ENCODE data around the gene GDPD3.

The GDPD3 gene

DNA sequence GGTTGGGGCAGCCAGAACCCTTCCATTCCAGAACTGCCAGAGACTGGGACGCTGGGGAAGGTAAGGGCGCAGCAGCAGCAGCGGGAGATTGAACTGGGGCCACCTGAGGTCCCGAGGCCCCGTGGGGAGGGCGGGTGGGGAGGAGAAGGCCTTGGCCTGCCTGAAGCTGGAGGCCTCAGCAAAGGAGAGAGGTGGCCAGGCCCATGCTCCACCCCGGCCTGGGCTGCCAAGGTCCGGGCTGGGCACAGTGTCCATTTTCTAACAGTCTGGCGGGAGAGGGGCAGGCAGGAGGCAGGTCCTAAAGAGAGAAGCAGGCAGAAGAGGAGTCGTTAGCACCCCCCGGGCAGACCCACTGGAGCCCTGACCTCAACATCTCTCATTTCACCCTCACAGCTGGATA, 1.1 kb upstream of the GDPD3 start:
- peaks cover 21% of the 10 kb centered on the region for H3K4me1 ChIP-seq (ENCODE audit: control insufficient read depth, insufficient read depth, low read length, poor library complexity, severe bottlenecking)
- no peak overlapping the region for H3K4me3 ChIP-seq (ENCODE audit: insufficient read depth, low read depth, low read length, poor library complexity, severe bottlenecking)
- peaks cover 34% of the 10 kb centered on the region for H3K36me3 ChIP-seq (ENCODE audit: control insufficient read depth, insufficient read depth, low read length)
- no peaks in the 10 kb centered on the region for H3K27me3 ChIP-seq (replicated peaks; ENCODE audit: control insufficient read depth, insufficient read depth, low read length, poor library complexity, severe bottlenecking)
- no peaks in the 10 kb centered on the region for H3K9me3 ChIP-seq (ENCODE audit: control insufficient read depth, low read length)
- H3K27ac ChIP-seq (ENCODE audit: insufficient read depth, low read length, poor library complexity, severe bottlenecking): no peak overlapping the region
- DNase-seq: no peak

DNA sequence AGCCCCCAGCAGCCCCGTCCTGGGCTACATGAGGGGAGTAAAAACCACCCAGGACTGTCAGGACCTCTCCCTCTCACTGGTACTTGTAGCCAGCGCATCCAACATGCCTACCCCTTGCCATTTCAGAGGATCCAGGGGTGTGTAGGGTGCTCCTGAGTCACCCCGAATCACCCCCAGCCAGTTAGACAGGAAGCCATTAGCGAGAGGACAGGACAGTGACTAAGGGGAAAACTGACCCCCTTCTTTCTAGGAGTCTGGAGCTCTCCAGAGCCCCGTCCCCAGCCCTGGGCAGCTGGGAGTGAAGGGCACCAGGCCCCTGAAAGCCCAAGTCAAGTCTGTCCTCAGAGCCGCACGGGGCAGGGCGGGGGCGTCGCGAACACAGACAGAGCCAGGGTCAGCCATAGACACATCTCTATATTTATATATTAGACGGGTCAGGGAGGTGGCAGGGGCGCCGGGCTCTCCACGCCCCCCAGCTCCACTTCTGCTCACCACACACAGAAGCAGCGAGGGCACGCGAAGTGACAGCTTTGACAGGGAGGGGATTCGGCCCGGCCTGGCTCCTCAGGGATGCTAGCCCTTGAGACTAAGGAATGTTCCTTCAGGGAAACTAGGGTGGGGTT, 485 bp upstream of the GDPD3 start:
- Histone ChIP-seq H3K27ac (ENCODE audit: insufficient read depth, low read length, poor library complexity, severe bottlenecking) (peak overlapping the region; percentile 6), H3K9me3 (ENCODE audit: control insufficient read depth, low read length) (no peaks in the 10 kb centered on the region)

DNA sequence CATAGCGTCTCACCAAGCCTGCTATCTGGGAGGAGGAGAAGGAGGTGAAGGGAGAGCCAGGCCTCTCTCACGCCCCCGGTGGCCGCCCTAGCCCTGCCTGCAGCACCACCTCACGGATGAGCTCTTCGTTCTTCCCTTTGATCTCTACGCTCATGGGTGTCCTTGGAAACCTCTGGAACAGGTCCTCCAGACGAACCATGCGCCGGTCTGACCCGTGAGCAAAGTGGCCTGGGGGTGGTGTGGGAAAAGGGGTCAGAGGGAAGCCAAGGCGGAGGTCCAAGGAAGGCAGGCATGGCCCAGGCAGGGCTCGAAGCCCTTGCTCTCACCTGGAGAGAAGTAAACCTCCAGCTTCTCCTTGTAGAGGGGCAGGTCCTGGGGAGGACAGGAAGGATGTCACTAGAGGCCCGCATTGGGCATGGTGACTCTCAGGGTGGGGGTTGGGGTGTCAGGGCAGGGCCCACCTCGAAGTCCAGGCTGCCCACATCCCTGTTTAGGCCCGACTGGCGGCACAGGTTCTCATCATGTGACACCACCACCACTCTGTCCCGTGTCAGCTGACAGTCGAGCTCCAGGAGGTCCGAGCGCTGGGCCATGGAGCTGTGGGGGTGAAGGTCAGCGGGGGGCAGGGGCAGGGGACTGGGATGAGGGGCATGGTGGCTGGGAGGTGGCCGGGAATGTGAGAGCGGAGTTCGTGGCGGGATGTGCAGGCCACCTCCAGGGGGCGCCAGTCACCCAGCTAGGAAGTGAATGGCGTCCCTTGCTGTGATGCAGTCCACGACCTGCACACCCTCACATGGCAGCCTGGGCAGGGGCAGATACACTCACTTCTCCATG, 923 bp downstream of the GDPD3 start:
- H3K36me3 ChIP-seq (ENCODE audit: control insufficient read depth, insufficient read depth, low read length): peaks cover 30% of the 10 kb centered on the region
- peak in 2 of 3 donors; percentile 19 to 43 for DNase-seq

More for the DNA sequence above, 485 bp upstream of the GDPD3 start:
- peaks cover 31% of the 10 kb centered on the region for H3K36me3 ChIP-seq (ENCODE audit: control insufficient read depth, insufficient read depth, low read length)
- no peak for DNase-seq
- no peak overlapping the region for H3K4me3 ChIP-seq (ENCODE audit: insufficient read depth, low read depth, low read length, poor library complexity, severe bottlenecking)
- H3K27me3 ChIP-seq (replicated peaks; ENCODE audit: control insufficient read depth, insufficient read depth, low read length, poor library complexity, severe bottlenecking): no peaks in the 10 kb centered on the region
- peaks cover 21% of the 10 kb centered on the region for H3K4me1 ChIP-seq (ENCODE audit: control insufficient read depth, insufficient read depth, low read length, poor library complexity, severe bottlenecking)

DNA sequence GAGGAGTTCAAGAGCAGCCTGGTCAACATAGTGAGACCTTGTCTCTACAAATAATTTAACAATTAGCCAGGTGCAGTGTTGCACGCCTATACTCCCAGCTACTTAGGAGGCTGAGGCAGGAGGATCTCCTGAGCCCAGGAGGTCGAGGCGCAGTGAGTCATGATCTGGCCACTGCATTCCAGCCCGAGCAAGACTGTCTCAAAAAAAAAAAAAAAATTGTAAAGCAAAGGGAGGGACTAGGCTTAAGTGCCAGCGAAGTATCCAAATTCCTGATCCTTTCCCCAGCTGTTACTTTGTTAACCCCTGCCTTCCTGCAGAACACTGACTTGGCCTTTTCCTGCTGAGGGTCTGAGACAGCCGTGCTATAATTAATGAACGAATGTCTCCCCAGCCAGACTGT, 2.7 kb downstream of the GDPD3 start:
- peaks cover 19% of the 10 kb centered on the region for H3K36me3 ChIP-seq (ENCODE audit: control insufficient read depth, insufficient read depth, low read length)
- H3K4me1 ChIP-seq (ENCODE audit: control insufficient read depth, insufficient read depth, low read length, poor library complexity, severe bottlenecking): peaks cover 21% of the 10 kb centered on the region
- H3K4me3 ChIP-seq (ENCODE audit: insufficient read depth, low read depth, low read length, poor library complexity, severe bottlenecking): no peak overlapping the region
- no peak for DNase-seq
- no peaks in the 10 kb centered on the region for H3K27me3 ChIP-seq (replicated peaks; ENCODE audit: control insufficient read depth, insufficient read depth, low read length, poor library complexity, severe bottlenecking)
- H3K9me3 ChIP-seq (ENCODE audit: control insufficient read depth, low read length): no peaks in the 10 kb centered on the region
- no peak overlapping the region for H3K27ac ChIP-seq (ENCODE audit: insufficient read depth, low read length, poor library complexity, severe bottlenecking)

More for the DNA sequence above, 923 bp downstream of the GDPD3 start:
- no peak overlapping the region for H3K4me3 ChIP-seq (ENCODE audit: insufficient read depth, low read depth, low read length, poor library complexity, severe bottlenecking)
- no peak overlapping the region for H3K27ac ChIP-seq (ENCODE audit: insufficient read depth, low read length, poor library complexity, severe bottlenecking)
- H3K4me1 ChIP-seq (ENCODE audit: control insufficient read depth, insufficient read depth, low read length, poor library complexity, severe bottlenecking): peaks cover 21% of the 10 kb centered on the region
- no peaks in the 10 kb centered on the region for H3K9me3 ChIP-seq (ENCODE audit: control insufficient read depth, low read length)
- no peaks in the 10 kb centered on the region for H3K27me3 ChIP-seq (replicated peaks; ENCODE audit: control insufficient read depth, insufficient read depth, low read length, poor library complexity, severe bottlenecking)

DNA sequence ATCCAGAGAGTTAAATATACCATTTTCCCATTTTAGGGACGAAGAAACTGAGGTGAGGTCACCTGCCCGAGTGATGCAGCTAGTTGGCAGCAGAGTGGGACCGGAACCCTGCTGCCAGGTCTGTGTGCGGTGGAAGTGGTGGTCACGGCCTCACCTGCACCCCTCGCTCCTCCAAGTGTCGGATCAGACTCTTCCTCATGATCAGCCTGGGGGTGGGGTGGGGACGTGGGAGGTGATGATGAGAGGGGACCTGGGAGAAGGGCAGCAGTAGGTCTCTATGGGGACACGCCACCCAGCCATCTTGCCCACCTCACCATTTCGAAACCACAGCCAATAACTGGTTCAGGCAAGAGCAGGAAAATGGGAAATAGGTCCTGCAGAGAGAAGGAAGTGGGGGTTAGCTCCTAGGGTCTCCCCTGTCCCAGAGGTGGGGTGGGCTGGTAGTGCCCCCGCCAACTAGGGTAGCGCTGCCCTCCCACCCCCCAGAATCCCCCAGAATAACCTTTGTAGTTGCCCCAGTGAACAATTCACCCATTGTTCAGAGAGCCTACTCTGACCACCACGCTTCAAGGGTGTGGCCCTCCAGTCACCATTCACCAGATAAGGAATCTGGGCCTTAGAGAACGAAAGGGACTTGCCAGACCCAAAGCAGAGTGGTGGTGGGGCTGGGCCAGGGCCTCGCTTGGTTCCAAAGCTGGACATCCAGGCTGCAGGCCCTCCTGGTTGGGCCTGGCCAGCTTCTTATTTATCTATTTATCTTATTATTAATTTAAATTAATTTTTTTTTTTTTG, 5.1 kb downstream of the GDPD3 start:
- Histone ChIP-seq H3K4me3 (ENCODE audit: insufficient read depth, low read depth, low read length, poor library complexity, severe bottlenecking) (no peak overlapping the region), H3K36me3 (ENCODE audit: control insufficient read depth, insufficient read depth, low read length) (peaks cover 23% of the 10 kb centered on the region), H3K4me1 (ENCODE audit: control insufficient read depth, insufficient read depth, low read length, poor library complexity, severe bottlenecking) (peaks cover 4% of the 10 kb centered on the region), H3K9me3 (ENCODE audit: control insufficient read depth, low read length) (no peaks in the 10 kb centered on the region), H3K27me3 (replicated peaks; ENCODE audit: control insufficient read depth, insufficient read depth, low read length, poor library complexity, severe bottlenecking) (no peaks in the 10 kb centered on the region), H3K27ac (ENCODE audit: insufficient read depth, low read length, poor library complexity, severe bottlenecking) (no peak overlapping the region)
- no peak for DNase-seq

DNA sequence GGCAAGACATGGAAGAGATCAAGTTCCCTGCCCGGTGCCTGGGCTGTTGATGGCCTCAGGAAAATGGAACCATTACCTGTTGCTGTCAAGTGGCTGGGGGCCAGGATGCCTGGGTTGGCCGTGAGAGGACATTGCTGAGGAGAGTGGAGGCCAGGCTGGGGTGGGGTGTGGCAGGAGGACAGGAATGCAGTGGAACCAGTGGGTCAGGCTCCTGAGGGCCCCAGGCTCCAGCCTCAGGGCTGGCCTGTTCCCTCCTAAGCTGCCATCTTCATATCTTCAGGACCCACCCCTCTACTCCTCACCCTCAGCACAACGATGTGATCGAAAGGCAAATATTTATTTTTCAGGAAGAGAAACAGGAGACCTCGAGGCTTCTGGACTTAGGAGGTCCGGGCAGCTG, 8.8 kb downstream of the GDPD3 start:
- no peaks in the 10 kb centered on the region for H3K4me1 ChIP-seq (ENCODE audit: control insufficient read depth, insufficient read depth, low read length, poor library complexity, severe bottlenecking)
- no peak for DNase-seq
- H3K9me3 ChIP-seq (ENCODE audit: control insufficient read depth, low read length): no peaks in the 10 kb centered on the region
- no peak overlapping the region for H3K4me3 ChIP-seq (ENCODE audit: insufficient read depth, low read depth, low read length, poor library complexity, severe bottlenecking)
- H3K36me3 ChIP-seq (ENCODE audit: control insufficient read depth, insufficient read depth, low read length): peaks cover 15% of the 10 kb centered on the region
- H3K27ac ChIP-seq (ENCODE audit: insufficient read depth, low read length, poor library complexity, severe bottlenecking): no peak overlapping the region
- H3K27me3 ChIP-seq (replicated peaks; ENCODE audit: control insufficient read depth, insufficient read depth, low read length, poor library complexity, severe bottlenecking): no peaks in the 10 kb centered on the region

DNA sequence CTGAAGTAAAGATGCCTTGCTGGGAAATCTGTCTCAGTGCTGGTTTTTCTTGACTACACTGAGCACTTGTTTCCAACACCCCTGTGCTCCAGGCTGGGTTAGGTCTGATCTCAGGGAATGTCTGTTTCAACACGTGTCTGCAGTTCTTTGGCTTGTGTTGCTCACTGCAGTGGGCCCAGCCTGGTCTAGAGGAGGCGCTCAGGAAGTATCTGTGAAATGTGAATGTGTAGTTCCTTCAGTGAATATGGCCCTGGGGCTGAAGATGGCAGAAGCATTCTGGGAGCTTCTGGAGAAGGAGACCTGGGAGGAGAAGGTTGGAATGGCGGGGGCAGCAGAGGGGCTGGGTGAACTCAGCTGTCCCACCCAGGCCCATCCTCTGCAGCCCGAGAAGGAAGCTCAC, 9.2 kb downstream of the GDPD3 start:
- DNase-seq: no peak
- Histone ChIP-seq H3K9me3 (ENCODE audit: control insufficient read depth, low read length) (no peaks in the 10 kb centered on the region), H3K36me3 (ENCODE audit: control insufficient read depth, insufficient read depth, low read length) (peaks cover 15% of the 10 kb centered on the region), H3K27me3 (replicated peaks; ENCODE audit: control insufficient read depth, insufficient read depth, low read length, poor library complexity, severe bottlenecking) (no peaks in the 10 kb centered on the region), H3K4me1 (ENCODE audit: control insufficient read depth, insufficient read depth, low read length, poor library complexity, severe bottlenecking) (no peaks in the 10 kb centered on the region), H3K27ac (ENCODE audit: insufficient read depth, low read length, poor library complexity, severe bottlenecking) (no peak overlapping the region), H3K4me3 (ENCODE audit: insufficient read depth, low read depth, low read length, poor library complexity, severe bottlenecking) (no peak overlapping the region)

DNA sequence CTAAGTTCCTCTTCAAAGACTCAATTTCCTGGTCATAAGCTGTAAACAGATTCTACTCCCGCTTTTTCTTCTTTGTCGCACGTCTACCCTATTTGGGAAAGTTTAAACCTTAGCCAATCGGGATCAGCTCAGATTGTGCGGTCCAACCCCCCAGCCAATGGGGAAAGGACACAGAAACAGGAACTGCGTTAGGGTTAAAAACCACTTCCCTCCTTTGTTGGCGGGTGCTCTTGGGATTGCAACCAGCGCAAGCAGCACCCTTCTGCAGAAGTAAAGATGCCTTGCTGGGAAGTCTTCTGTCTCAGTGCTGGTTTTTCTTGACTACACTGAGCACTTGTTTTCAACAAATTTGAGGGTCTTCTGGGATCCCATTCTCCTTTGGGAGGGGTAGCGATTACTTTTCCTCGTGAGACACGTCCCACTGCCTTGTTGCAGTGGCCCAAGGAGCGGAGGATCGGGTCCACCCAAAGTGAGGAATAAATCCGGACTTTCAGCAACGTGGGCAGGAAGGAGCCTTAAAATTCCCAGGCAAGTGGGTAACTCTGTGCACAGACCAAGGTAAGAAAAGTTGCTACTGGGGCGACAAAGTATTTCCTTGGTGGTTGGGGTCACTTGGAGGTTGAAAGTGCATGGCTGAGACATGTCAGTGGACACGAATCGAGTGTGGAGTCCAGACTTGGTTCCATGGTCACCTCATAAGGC, 16.3 kb downstream of the GDPD3 start:
- peak overlapping the region; percentile 69 for H3K27ac ChIP-seq (ENCODE audit: insufficient read depth, low read length, poor library complexity, severe bottlenecking)
- peaks cover 20% of the 10 kb centered on the region for H3K9me3 ChIP-seq (ENCODE audit: control insufficient read depth, low read length)
- H3K4me1 ChIP-seq (ENCODE audit: control insufficient read depth, insufficient read depth, low read length, poor library complexity, severe bottlenecking): peaks cover 25% of the 10 kb centered on the region
- no peaks in the 10 kb centered on the region for H3K27me3 ChIP-seq (replicated peaks; ENCODE audit: control insufficient read depth, insufficient read depth, low read length, poor library complexity, severe bottlenecking)
- H3K4me3 ChIP-seq (ENCODE audit: insufficient read depth, low read depth, low read length, poor library complexity, severe bottlenecking): no peak overlapping the region
- peaks cover 8% of the 10 kb centered on the region for H3K36me3 ChIP-seq (ENCODE audit: control insufficient read depth, insufficient read depth, low read length)
- no peak for DNase-seq

DNA sequence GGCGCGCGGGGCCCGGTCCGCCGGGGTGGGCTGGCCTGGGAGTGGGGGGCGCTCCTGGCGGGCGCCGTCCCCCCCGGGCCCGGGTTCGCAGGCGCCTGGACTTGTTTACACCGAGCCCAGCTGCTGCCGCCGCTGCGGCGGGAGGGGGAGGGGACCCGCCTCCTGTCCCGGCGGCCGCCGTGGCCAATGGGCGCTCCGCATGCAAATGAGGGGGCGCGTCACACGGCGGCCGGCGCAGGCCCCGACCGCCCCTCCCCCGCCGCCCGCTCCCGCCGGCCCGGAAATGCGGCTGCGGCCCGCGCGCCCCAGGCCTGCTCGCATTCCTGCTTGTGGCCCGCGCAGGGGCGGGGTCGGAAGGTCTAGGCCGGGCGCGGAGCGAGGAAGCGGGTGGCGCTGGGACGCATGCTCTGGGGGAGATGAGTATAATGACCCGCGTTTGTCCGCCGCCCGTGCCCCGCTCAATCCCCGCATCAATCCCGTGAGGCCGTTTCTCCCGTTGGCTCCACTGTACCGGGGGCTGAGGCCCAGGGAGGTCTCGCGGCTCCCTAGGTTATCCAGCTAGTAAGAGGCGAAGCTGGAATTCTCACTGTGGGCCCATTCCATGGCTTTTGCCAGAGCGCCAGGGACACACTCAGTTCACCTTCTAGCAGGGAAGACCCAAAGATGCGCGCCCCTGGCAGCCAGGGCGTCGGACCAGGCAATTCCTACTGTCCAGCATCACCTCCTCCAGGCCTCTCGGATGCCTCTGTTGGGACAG, 17.1 kb downstream of the GDPD3 start, which contains the start of gene YPEL3:
Gene YPEL3, minus strand, starts transcription at position 109 of the 757 bp plus-strand sequence. CDS start 731 bp downstream, outside the sequence.
- no peaks in the 10 kb centered on the region for H3K27me3 ChIP-seq (replicated peaks; ENCODE audit: control insufficient read depth, insufficient read depth, low read length, poor library complexity, severe bottlenecking)
- peak within 1 kb of the TSS; percentile 82 for H3K27ac ChIP-seq (ENCODE audit: insufficient read depth, low read length, poor library complexity, severe bottlenecking)
- DNase-seq: peak; percentile 81 to 85 (median 83)
- H3K4me1 ChIP-seq (ENCODE audit: control insufficient read depth, insufficient read depth, low read length, poor library complexity, severe bottlenecking): peaks cover 30% of the 10 kb centered on the region
- H3K4me3 ChIP-seq (ENCODE audit: insufficient read depth, low read depth, low read length, poor library complexity, severe bottlenecking): peak within 1 kb of the TSS; percentile 74
- peaks cover 20% of the 10 kb centered on the region for H3K9me3 ChIP-seq (ENCODE audit: control insufficient read depth, low read length)
- H3K36me3 ChIP-seq (ENCODE audit: control insufficient read depth, insufficient read depth, low read length): peaks cover 8% of the 10 kb centered on the region

Measured in effector memory CD4-positive, alpha-beta T cell (primary cell).